Measurements from ENCODE around the gene GDAP2.
"Not testable (repeated sequence)": the region's sequence is repeated elsewhere in the genome, so short reads cannot be mapped to it uniquely, and the experiment has no call there.

The GDAP2 gene

GRCh38 chr1:117899801-117900200 lies 29.6 kb downstream of the GDAP2 start:
- DNase-seq (ENCODE audit: low spot score) = no peak

- no peak for DNase-seq (ENCODE audit: low spot score)
These were observed 31.9 kb downstream of the GDAP2 start for GRCh38 chr1:117897551-117897950.

- peak; percentile 68 for DNase-seq (ENCODE audit: low spot score)
These were observed 33.8 kb downstream of the GDAP2 start for GRCh38 chr1:117895482-117896114.

- DNase-seq (ENCODE audit: low spot score) = no peak
These were observed 35.3 kb downstream of the GDAP2 start for GRCh38 chr1:117894078-117894477.

- no peak for DNase-seq (ENCODE audit: low spot score)
These were observed 36.9 kb downstream of the GDAP2 start for GRCh38 chr1:117892512-117892911.

- DNase-seq (ENCODE audit: low spot score) = no peak
These were observed 39.0 kb downstream of the GDAP2 start for GRCh38 chr1:117890452-117890851.

- no peak for DNase-seq (ENCODE audit: low spot score)
These were observed 43.2 kb downstream of the GDAP2 start for GRCh38 chr1:117886101-117886795.

GRCh38 chr1:117883616-117884015 lies 45.8 kb downstream of the GDAP2 start:
- no peak for DNase-seq (ENCODE audit: low spot score)

- no peak for DNase-seq (ENCODE audit: low spot score)
These were observed 50.1 kb downstream of the GDAP2 start for GRCh38 chr1:117879284-117879683.

- no peak for DNase-seq (ENCODE audit: low spot score)
These were observed 51.6 kb downstream of the GDAP2 start for GRCh38 chr1:117877823-117878222.

- no peak for DNase-seq (ENCODE audit: low spot score)
These were observed 58.4 kb downstream of the GDAP2 start for GRCh38 chr1:117871013-117871412.

- DNase-seq (ENCODE audit: low spot score) = no peak
These were observed 67.7 kb downstream of the GDAP2 start for GRCh38 chr1:117861694-117862093.

GRCh38 chr1:117860896-117861610 lies 68.4 kb downstream of the GDAP2 start:
- no peak for DNase-seq (ENCODE audit: low spot score)

GRCh38 chr1:117859901-117860300 lies 69.5 kb downstream of the GDAP2 start:
- DNase-seq (ENCODE audit: low spot score) = no peak

GRCh38 chr1:117857418-117857817 lies 72.0 kb downstream of the GDAP2 start:
- no peak for DNase-seq (ENCODE audit: low spot score)

GRCh38 chr1:117852853-117853553 lies 76.4 kb downstream of the GDAP2 start:
- DNase-seq (ENCODE audit: low spot score) = no peak

- no peak for DNase-seq (ENCODE audit: low spot score)
These were observed 77.7 kb downstream of the GDAP2 start for GRCh38 chr1:117851687-117852086.

- DNase-seq (ENCODE audit: low spot score) = no peak
These were observed 82.6 kb downstream of the GDAP2 start for GRCh38 chr1:117846674-117847425.

- not testable (repeated sequence) for DNase-seq (ENCODE audit: low spot score)
These were observed 84.9 kb downstream of the GDAP2 start for GRCh38 chr1:117844478-117844877.

GRCh38 chr1:117843791-117844190 lies 85.6 kb downstream of the GDAP2 start:
- DNase-seq (ENCODE audit: low spot score) = no peak

GRCh38 chr1:117842408-117843170 lies 86.8 kb downstream of the GDAP2 start:
- DNase-seq (ENCODE audit: low spot score) = no peak
